Fibroblast of skin of right quadriceps (primary cell): ENCODE measurements around the gene MFAP4.
"Not testable (repeated sequence)": the region's sequence is repeated elsewhere in the genome, so short reads cannot be mapped to it uniquely, and the experiment has no call there.

Experiments used
- DNase-seq: peaks from one replicate; pipeline ENCODE4 v3.0.0-alpha.2; 2013

MFAP4 gene

DNA sequence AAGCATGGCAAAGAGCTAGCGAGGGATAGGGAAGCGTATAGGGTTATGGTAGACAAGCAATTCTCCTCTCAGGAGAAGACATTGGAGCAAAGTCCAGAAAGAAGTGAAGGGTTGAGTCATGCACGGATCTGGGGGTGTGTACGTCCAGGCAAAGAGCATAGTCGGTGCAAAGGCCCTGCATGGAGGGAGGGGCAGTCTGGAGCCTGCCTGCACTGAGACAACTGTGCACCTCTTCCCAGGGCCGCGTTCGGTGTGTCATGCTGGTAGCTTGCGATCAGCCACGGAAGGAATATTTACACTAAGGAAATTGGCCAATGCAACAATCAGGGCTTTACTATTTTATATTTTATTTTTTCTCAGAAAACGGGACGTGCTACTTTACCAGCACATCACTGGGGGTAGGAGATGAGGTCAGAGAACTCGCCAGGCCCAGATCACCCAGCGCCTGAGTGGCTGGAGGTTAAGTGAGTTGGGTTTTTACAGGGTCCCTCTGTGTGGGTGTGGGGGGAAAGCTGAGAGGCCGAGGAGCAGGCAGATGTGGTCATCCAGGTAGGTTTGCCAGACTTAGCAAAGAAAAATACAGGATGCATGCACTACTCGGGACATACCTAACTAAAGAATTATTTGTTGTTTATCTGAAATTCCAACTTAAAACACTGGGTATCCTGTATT lies 17.7 kb downstream of the MFAP4 start:
- no peak for DNase-seq

DNA sequence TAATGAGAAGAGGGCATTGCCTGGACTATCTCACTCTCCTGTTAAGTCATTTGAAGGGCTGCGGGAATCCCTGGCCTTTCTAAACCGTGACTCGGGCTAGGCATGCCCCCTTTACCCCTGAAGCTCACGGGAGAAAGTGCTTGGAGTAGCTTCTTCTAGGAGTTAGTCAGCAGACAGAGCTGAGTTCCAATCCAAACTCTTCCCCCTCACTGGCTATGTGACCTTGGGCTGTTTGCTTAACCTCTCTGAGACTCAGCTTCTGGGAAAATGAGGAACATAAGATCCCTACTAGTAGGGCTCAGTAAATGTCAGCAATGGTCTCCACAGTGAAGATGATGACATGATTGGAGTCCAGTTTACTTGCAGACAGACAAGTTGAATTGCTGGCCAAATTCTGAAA lies 18.8 kb downstream of the MFAP4 start:
- DNase-seq: no peak

DNA sequence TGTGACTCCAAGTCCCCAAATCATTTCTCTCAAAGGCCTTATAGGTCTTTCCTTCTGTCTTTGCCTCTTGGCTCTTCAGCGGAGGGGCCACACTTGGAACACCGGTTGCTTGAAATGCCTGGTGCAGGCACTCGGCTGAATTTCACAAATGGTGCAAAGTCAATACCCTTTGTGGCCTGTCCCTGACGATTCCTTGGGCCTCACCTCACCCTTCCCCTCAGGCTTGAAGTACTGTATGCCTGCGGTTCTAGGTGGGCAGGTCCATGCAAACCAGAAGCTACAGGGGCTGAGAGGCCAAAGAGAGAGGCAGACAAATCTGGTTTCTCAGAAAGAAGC lies 20.4 kb downstream of the MFAP4 start:
- DNase-seq: no peak

DNA sequence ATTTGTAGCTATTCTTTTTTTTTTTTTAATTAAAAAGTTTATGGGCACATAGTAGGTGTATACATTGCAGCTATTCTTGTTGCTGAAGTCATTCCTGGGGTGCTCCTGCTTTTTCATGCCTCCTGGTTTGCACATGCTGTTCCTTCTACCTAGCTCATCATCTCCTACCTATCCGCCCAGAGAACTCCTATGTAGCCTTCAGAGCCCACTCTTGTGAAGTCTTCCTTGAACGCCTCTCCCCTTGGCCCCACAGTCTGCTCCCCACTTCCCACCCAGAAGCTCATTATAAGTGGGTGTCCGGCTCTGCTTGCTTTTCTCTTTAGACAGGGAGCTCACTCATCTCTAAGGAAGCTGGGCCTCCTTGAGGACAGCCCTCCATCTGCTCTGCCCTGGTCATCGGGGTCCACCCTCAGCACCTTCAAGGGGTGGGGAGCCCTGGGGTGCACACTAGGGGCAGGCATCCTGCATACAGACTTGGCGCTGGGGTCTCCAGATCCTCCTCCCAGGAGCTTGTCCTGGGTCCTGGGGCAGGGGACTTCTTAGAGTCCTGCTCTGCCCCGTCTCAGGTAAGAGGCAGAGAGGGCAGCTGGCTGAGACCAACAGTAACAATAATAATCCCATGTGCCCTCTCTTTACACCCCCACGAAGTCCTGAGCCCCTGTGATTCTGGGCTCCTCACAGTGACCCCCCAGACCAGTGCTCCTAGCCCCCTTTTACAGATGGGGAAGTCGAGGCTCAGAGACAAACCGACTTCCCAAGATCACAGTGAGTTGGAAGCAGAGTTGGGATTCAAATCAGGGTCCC lies 21.0 kb downstream of the MFAP4 start:
- no peak for DNase-seq

DNA sequence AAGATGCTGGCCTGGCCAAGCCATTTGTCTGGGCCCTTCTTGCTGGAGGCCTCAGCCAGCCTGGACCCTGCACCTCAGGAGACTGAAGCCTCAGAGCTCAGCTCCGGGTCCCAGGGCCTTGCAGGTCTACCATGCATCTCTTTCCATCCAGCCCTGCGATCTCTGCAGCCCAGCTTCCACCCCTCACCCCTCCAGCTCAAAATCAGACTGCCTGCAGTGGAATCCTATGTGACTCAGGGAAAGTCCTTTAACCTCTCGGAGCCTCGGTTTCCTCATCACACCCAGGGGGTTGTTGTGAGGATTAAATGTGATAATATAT lies 21.5 kb downstream of the MFAP4 start:
- no peak for DNase-seq

DNA sequence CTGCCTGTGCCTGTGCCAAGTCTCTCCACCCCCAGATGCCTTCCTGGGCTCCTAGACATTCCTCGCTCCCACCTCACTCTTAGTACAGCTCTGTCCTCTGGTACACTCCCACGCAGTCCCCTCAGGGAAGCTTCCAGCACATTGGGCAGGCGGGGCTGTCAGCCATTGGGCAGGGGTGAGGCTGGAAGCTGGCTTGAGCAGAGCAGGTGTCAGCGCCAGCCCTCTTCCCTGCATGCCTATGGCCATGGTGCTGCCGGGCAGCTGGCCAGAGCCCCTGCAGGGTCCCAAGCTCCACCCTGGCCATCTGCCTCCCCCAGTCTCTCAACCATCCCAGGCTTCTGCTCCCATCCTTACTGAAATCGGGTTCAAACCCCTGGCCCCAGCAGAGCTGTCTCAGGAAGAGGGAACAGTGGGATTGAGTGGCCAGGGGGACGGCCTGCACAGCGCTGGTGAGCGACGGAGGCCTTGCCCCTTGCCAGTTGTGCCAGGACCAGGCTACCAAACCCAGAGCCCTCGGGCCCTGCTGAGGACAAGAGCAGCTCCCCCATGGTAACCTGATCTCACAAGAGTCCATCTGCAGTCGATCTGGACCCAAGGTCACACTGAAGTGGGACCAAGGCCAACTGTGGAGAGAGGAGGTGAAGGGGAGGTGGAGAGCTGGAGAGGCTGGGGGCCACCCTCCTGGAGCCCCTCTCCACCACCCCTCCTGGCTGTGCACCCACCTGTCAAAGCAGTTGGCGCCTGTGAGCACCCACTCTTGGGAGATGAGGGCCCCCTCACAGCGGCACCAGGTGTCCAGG lies 22.1 kb downstream of the MFAP4 start:
- DNase-seq: no peak

DNA sequence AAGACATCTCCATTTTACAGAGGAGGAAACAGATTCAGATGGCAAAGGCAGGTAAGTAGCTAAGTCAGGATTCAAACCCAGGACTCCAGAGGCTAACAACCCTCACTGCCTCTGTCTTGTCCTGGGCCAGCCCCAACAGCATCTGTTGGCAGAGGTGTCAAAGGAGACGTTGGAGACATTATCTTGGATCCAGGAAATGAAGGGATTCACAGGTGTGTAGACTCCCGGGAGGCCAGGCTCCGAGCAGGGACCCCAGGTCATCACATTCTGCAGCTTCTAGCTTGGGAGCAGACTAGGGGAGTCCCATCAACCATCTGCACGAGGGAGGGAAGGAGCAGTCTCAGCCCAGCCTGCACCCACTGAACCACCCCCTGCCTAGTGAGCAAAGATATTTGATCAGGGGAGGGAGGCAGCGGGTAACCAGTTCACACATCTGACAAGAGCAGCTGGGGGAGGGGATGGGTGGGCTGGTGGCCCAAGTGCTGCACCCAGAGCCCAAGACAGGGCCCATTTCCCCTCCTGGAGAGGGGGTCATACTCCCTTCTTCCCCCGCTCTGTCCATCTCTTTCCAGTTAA lies 23.4 kb downstream of the MFAP4 start:
- DNase-seq: no peak

DNA sequence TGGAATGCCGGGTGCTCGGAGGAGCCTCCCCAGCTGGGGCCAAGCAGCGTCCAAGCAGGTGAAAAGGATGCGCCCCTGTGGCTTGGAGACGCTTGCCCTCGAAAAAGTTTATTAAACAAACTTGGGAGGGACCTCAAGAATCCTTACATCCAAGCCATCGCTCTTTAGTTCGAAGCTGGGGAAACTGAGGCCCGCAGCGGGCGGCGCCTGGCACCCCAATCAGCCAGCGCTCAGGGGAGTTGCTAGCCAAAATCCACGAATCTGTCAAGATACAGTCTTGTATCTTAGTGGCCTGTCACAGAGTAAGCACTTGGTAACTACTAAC lies 23.9 kb downstream of the MFAP4 start:
- DNase-seq: no peak

DNA sequence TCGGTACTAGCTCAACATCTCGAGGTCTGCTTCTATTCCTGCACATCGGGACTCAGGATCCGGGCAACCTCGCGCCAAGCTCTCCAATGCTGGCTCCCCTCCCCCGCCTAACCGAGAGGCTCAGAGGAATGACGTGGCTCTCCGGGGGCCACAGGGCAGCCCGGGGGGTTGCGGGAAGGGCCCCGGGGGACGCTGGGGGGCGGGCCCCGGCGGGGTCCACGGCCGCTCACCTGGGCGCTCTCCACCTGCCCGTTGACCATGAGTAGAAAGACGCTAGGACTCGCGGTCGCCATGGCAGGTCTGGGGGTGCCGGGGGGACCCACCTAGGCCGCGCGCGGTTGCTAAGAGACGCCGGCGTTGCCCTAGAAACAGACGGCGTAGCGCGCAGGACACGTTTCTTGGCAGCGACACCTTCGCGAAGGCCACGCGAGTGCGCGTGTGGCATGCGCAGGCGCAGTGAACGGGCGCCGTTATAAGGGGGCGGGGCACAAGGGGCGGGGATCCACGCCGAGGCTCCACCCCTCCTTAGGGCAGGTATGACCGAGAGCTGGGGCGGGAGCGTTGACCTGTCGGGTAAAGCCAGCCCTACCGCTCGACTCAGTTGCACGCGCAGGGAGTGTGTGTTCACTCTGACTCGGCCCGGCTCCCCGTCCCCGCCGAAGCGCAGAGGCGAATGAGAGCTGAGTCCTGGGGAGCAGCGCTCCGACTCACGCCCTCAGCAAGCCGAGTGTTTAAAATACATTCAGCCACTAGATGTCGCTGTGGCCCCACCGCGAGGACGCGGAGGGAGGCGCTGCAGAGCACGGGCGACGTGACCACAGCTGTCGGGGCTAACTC lies 24.5 kb downstream of the MFAP4 start, which contains the start of gene B9D1:
B9D1 (minus strand) TSS at position 447 of the 837 bp plus-strand sequence; CDS start at position 293, 154 bp downstream.
- peak; percentile 91 for DNase-seq

DNA sequence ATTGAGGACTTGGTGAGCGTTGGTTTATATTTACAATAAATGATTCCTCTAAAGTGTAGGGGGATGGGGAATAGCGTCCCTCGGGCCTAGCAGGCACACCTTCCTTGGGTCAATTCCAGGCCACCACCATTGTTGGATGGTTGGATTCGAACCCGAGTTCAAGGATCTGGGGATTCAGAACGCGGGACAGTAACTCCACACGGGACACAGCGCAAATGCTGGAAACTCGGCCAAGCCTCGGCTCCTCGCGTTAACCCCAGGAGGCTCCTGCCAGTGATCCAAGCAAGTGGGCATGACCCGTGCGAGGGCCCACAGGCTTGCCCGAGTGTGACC lies 25.1 kb downstream of the MFAP4 start:
- DNase-seq: no peak

DNA sequence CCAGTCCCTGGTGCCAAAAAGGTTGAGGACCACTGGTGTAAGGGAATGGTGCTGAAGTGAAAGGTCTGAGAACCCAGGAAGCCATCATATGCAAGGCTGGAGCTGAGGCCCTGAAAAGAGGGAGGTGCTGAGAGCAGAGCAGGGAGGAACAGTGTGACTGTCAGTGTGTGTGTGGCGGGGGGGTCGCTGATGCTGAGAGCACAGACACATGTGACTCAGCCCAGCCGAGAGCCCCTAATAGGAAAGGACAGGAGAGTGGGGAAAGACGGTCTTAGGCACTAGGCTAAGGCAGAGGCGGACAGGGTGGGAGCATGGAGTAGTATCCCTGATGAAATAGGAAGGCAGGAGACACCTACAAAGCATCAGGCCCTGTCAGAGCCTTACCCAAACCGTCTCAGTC lies 25.7 kb downstream of the MFAP4 start:
- no peak for DNase-seq

DNA sequence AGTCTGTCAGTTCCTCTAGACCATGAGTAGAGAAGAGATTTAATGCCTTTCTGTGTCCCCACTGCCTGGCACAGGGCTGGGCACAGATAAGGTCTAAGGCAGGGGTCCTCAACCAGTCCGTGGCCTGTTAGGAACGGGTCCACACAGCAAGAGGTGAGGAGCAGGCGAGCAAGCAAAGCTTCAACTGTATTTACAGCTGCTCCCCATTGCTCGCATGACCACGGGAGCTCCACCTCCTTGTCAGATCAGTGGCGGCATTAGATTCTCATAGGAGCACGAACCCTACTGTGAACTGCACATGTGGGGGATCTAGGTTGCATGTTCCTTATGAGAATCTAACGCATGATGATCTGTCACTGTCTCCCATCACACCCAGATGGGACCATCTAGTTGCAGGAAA lies 26.2 kb downstream of the MFAP4 start:
- DNase-seq: no peak

DNA sequence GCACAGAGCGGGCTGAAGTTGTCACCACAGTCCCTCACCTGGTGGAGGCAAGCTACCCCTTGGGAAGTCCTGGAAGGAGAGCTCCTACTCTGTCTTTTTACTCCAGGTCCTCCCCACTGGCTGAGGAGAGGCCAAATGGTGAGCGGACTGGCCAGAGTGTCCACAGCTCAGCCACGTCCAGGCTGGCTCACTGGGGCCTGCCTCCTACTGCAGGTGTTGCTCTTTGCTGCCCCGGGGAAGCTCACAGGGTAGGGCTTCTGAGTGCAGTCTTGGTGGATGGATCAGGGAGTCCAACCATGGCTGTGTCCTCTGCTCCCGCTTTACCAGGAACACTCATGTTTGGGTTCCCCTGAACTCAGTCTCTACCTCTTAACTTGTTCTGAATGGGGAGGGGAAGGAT lies 27.1 kb downstream of the MFAP4 start:
- no peak for DNase-seq

DNA sequence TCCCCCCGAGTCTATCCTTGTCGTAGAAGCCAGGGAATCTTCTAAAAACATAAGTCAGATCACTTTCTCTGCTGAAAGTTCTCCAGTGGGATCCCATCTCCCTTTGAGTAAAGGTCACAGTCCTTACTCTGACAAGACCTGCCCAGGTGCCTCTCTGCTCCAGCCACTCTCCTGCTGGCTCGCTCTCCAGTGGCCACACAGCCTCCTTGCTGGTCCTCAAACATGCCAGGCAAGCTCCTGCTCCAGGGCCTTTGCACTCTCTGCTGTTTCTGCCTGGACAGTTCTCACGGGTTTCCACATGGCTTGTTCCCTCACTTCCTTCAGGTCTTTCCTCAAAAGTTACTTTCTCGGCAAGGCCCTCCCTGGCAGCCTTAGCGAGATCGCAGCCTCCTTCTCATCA lies 27.8 kb downstream of the MFAP4 start:
- no peak for DNase-seq

DNA sequence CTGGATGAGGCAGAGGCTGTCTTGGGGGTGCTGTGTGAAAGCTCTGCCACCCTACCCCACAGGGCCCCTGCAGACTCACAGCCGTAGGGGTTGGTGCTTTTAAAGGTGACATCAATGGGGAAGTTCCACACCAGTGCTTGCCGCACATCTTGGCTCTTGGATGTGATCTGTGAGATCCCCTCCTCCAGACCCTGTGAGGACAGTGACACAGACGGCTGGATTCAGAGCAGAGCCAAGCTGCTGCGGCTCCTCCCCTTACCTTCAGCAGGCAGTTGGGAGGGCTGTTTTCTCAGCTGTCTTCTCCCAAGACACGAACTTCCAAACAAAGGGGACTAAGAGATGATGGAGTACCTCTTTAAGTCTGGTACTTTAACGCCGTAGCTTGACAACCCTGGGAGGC lies 29.2 kb downstream of the MFAP4 start:
- DNase-seq: no peak

DNA sequence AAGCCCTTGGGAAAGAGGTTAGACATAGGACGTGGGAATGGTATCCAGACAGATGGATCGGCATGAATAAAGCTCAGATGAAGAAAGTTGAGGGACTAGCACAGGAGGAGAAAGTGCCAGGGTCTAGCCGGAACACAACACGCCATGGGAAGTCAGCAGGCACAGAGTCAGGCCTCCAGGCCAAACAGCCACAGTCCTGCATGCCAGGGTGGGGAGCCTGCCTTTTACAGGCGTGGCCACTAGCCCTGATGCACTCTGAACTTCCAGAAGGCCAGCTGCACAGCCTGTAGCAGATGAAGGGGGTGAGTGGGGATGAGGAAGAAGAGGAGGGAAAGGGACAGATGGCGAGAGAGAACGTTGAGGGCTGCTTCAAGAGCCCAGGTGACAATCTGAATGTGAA lies 29.6 kb downstream of the MFAP4 start:
- DNase-seq: no peak

DNA sequence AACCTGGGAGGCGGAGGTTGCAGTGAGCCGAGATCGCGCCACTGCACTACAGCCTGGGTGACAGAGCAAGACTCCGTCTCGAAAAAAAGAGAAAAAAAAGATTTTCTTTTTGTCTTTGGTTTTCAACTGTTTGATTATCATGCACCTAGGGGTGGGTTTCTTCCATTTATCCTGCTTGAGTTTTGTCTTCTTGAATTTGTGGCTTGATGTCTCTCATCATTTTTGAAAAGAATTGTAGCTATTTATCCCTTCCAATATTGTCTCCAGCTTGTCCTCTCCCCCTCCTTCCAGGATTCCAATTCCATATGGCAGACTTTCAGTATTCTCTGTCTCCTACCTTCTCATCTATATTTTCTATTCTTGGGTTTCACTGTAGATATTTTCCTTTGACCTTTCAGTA lies 32.2 kb downstream of the MFAP4 start:
- DNase-seq: no peak

DNA sequence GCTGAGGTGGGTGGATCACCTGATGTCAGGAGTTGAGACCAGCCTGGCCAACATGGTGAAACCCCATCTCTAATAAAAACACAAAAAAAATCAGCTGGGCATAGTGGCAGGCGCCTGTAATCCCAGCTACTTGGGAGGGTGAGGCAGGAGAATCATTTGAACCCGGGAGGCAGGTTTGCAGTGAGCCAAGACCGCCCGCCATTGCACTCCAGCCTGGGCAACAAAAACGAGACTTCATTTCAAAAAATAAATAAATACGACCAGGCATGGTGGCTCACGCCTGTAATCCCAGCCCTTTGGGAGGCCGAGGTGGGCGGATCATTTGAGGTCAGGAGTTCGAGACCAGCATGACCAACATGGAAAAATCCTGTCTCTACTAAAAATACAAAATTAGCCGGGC lies 33.6 kb downstream of the MFAP4 start:
- not testable (repeated sequence) for DNase-seq

DNA sequence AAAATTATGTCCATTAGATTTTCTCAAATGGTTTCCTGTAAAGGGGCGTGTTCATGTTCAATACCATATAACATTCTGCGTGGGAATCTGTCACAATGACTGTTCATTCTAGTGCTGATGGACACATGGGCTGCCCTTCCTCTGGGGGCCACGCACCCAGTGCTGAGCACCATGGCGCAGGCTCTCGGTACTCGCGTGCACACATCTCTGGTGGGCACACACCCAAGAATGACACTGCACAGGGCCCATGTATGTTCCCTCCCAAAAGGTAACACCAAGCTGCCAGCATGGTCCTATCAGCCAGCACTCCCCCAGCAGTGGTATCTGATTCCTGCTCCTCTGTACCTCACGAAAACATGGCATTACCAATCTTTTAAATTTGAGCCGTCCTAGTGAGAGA lies 38.2 kb downstream of the MFAP4 start:
- DNase-seq: no peak

DNA sequence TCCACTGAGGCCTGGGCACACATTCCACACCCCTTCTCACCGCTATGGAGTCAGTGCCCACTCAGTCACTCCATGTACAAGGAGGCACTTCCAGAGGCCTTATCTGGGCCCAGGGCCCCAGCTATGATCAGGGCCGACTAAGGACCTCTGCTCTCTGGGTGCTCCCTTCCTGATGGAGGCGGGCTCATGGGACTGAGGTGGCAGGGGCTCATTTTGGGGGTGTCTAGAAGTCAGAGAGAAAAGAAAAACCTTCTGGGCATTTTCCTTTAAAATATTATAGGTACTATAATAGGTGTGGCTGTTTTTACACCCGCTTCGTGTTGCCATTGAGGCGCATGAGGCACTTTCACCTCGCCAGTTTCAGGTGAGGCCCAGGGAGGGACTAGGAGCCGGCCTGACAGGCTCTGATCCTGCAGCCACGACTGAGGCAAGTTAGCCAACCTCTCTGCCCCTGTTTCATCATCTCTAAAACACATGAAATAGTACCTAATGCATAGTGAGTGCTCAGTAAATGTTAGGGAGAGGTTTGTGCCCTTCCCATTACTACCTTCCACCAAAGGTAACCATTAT lies 38.8 kb downstream of the MFAP4 start:
- DNase-seq: no peak

DNA sequence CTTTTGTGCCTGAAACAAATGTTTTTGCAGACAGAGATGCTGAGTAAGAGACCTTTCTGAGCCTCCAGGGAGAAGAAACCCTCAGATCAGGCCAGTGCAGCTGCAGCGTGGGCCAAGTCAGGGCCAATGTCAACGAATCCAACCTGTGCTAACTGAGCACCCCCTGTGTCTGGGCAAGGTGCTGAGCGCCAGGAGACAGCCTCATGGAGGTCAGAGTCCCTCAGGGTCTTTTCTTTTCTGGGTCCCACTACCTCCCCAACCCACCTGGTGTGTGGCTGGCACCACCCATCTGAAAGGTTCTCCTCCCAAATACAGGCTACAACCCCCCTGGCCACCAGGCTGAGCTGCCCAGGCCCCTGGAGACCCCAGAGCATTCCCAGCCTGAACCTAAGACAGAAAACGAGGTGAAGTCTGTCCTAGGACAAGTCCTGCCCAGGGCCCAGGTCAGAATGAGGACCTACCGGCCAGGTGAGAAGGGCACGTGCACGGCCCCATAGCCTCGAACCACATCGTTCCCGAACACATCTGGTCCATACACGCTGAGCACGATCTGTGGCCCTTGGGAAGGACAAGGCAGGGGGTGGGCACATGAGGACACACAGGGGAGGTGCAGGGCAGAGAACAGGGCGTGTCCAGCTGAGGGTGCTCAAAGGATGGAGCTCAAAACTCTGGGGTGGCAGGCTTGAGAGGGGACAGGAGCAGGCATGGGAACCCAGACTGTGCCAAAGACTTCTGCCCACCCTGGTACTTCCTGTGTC lies 39.5 kb downstream of the MFAP4 start:
- DNase-seq: no peak
